Thoracic aorta (tissue), 2 donors: ENCODE measurements around the gene DNAJC4. TPM values are rescaled to one million over a fixed set of nuclear protein-coding genes. Genes with fewer than 3 reads are reported as not detected.

ENCODE experiments used
- ATAC-seq: fragments of 150-250 bp; one replicate; pipeline ENCODE4 v1.8.0; 2017; ENCODE audit warnings: low read depth; ENCODE audit not compliant: insufficient number of reproducible peaks, low FRiP score
- DNase-seq: peaks from one replicate; pipeline ENCODE4 v3.0.0-alpha.2; 2020; ENCODE audit warnings: low spot score
- H3K27ac ChIP-seq, 2 donors: fragments of 200-600 bp; sonication (generic); 1 replicate in 1 of 2; 2 replicates in 1 of 2; pipeline ENCODE4 v1.5.1; 2016; ENCODE audit warnings: mild to moderate bottlenecking in 2 of 2, moderate library complexity in 2 of 2
- H3K27me3 ChIP-seq: fragments of 200-600 bp; sonication (generic); replicated peaks from 2 replicates; pipeline ENCODE4 v1.6.0; 2016; ENCODE audit warnings: mild to moderate bottlenecking; ENCODE audit not compliant: insufficient read depth
- H3K36me3 ChIP-seq: fragments of 200-600 bp; sonication (generic); one replicate; pipeline ENCODE4 v1.5.1; 2016
- H3K4me1 ChIP-seq, 2 donors: fragments of 200-600 bp; sonication (generic); 1 replicate in 1 of 2; 2 replicates in 1 of 2; pipeline versions ENCODE4 v1.5.1 to v1.6.0; 2016; ENCODE audit warnings: low read depth in 2 of 2, mild to moderate bottlenecking in 1 of 2; ENCODE audit not compliant: control insufficient read depth in 1 of 2
- H3K4me3 ChIP-seq: fragments of 200-600 bp; sonication (generic); 2 replicates; pipeline ENCODE4 v1.5.1; 2016; ENCODE audit warnings: mild to moderate bottlenecking
- H3K9me3 ChIP-seq: fragments of 200-600 bp; sonication (generic); 2 replicates; pipeline ENCODE4 v1.5.1; 2016
- CTCF ChIP-seq: fragments of 200-600 bp; sonication (generic); IDR thresholded peaks from one replicate; pipeline ENCODE4 v1.5.1; 2019; ENCODE audit warnings: antibody characterized with exemption
- total RNA-seq, 2 donors: library from RNA; depleted of rRNA; stranded (reverse); fragments of >200 nt; gene quantifications; one replicate each; pipeline versions ENCODE4 v1.1.0 to v1.2.3, GENCODE V29; 2016

DNAJC4 gene
- total RNA-seq, 2 donors from 2014 or later: 13.5 to 53.2 TPM

- no peak for TF ChIP-seq CTCF
Observed at GRCh38 chr11:64222651-64223000, 7.7 kb upstream of the DNAJC4 start.

GRCh38 chr11:64223001-64223651 is 7.2 kb upstream of the DNAJC4 start:
- TF ChIP-seq CTCF: no peak
- no peaks in the 10 kb centered on the region for H3K9me3 ChIP-seq
- no peak overlapping the region for H3K27ac ChIP-seq
- DNase-seq (no peak), ATAC-seq (no peak)
- H3K4me3 ChIP-seq: no peak overlapping the region
- H3K36me3 ChIP-seq: peaks cover 3% of the 10 kb centered on the region
- peaks cover 3 to 29% of the 10 kb centered on the region in 2 donors for H3K4me1 ChIP-seq
- no peaks in the 10 kb centered on the region for H3K27me3 ChIP-seq

More at GRCh38 chr11:64222651-64223000, 7.7 kb upstream of the DNAJC4 start:
- DNase-seq (no peak), ATAC-seq (no peak)
- Histone ChIP-seq H3K27me3 (no peaks in the 10 kb centered on the region), H3K27ac (no peak overlapping the region), H3K4me1 (peaks cover 3 to 24% of the 10 kb centered on the region in 2 donors), H3K36me3 (peaks cover 3% of the 10 kb centered on the region), H3K4me3 (no peak overlapping the region), H3K9me3 (no peaks in the 10 kb centered on the region)

- no peak overlapping the region for H3K4me3 ChIP-seq
- peaks cover 5 to 38% of the 10 kb centered on the region in 2 donors for H3K4me1 ChIP-seq
- ATAC-seq (no peak), DNase-seq (no peak)
- TF ChIP-seq CTCF: no peak
- no peaks in the 10 kb centered on the region for H3K9me3 ChIP-seq
- no peaks in the 10 kb centered on the region for H3K27me3 ChIP-seq
- H3K27ac ChIP-seq: no peak overlapping the region
- H3K36me3 ChIP-seq: peaks cover 3% of the 10 kb centered on the region
Observed at GRCh38 chr11:64224151-64224890, 6.0 kb upstream of the DNAJC4 start.

GRCh38 chr11:64224891-64225607 is 5.3 kb upstream of the DNAJC4 start:
- Histone ChIP-seq H3K4me3 (peak overlapping the region; percentile 96), H3K4me1 (peaks cover 12 to 45% of the 10 kb centered on the region in 2 donors), H3K27me3 (no peaks in the 10 kb centered on the region), H3K36me3 (no peaks in the 10 kb centered on the region), H3K27ac (peak overlapping the region; percentile 93), H3K9me3 (no peaks in the 10 kb centered on the region)
- ATAC-seq (no peak), DNase-seq (no peak)
- no peak for TF ChIP-seq CTCF
